HG02973 (cell line): Measurements from ENCODE around the gene DDX39B.
"Not testable (repeated sequence)": the region's sequence is repeated elsewhere in the genome, so short reads cannot be mapped to it uniquely, and the experiment has no call there.

Experiments used
- ATAC-seq: cut with Tn5 transposase; IDR thresholded peaks from one replicate; pipeline ENCODE4 v1.9.1; 2021; ENCODE audit warnings: moderate library complexity; ENCODE audit not compliant: unreplicated experiment

Gene DDX39B

DNA sequence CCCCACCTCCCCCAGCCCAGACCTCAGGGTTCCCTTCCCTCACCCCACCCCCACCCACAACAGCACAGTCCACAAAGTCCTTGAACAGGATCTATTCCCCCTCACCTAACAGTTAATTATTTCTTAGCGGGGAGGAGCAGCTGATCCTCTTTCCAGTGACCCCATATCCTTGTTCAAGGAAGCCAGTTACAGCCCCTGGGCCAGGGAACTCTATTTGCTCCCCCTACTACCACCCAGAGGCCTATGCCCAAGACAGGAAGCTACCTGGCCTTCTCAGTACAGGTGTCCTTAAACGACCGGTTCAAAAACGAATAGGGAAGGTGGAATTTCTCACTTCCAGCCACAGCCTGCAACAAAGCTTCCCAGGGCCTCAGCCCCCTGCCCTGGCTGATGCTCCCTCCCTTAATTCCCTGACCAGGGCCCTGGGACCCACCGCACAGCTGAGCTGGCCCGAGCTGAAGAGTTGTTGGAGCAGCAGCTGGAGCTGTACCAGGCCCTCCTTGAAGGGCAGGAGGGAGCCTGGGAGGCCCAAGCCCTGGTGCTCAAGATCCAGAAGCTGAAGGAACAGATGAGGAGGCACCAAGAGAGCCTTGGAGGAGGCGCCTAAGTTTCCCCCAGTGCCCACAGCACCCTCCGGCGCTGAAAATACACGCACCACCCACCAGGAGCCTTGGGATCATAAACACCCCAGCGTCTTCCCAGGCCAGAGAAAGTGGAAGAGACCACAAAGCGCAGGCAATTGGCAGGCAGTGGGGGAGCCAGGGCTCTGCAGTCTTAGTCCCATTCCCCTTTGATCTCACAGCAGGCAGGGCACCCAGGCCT, 12.3 kb downstream of the DDX39B start:
- no peak for ATAC-seq

DNA sequence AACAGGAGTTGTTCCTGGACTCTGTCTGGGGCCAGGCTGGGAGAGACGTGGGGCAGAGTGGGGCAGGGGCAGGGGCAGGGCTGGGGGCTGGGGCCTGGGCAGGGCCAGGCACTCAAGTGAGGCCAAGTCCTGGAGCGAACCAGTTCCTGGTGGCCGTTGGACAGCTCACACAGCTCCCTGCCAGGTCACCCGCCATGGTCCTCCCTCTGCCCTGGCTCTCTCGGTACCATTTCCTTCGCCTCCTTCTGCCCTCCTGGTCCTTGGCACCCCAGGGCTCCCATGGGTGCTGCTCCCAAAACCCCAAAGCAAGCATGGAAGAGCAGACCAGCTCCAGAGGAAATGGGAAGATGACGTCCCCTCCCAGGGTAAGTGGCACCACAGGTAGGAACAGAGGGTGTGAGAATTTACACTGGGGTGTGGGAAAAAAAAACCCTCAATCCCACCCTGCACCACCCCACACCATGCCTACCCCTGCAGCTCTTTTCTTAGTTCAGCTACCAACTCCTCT, 12.9 kb downstream of the DDX39B start, which contains the start of gene MCCD1:
MCCD1 (plus strand) TSS at position 142 of the 508 bp plus-strand sequence; CDS start at position 195, 53 bp downstream.
- no peak for ATAC-seq

GRCh38 chr6:31528307-31528777, 13.5 kb downstream of the DDX39B start:
- no peak for ATAC-seq

DNA sequence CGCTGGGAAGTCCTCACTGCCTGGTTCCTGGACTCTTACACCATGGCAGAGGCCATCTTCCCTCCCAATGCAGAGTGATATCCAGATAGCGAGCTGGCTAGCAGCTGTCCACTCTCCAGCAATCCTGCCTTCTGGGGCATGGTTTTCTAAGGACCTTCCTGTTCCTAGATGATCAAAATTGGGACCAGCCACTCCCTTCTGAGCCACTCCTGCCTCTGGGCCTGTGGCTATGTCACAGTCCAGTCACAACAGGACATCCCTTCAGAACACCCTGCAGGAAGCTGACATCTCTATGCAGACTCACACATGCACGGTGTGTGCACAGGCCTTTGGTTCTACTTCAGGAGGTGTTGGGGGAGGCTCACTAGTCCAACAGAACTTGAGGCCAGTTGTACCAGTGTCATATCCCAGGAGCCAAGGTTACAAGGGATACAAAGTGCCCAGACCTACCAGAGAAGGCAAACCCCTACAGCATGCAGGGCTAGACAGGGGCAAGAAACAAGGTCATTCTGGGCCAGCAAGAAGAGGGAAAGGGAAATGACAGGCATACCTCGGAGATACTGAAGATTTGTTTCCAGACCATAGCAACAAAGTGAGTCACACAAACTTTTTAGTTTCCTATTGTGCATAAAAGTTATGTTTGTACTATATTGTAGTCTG, 15.7 kb downstream of the DDX39B start:
- no peak for ATAC-seq

- ATAC-seq: no peak
Observed at GRCh38 chr6:31525553-31525931, 16.3 kb downstream of the DDX39B start.

DNA sequence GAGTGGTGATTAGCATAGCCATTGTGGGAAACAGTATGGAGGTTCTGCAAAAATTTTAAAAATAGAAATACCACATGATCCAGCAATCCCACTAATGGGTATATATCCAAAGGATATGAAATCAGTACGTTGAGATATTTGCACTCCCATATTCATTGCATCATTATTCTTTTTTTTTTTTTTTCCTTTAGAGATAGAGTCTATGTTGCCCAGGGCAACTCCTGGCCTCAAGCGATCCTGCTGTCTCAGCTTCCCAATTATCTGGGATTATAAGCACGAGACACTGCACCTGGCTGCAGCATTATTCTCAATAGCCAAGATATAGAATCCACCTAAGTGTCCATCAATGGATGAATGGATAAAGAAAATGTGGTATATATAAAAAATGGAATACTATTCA, 20.0 kb downstream of the DDX39B start:
- ATAC-seq: no peak

GRCh38 chr6:31513456-31514165, 28.2 kb downstream of the DDX39B start:
- no peak for ATAC-seq

DNA sequence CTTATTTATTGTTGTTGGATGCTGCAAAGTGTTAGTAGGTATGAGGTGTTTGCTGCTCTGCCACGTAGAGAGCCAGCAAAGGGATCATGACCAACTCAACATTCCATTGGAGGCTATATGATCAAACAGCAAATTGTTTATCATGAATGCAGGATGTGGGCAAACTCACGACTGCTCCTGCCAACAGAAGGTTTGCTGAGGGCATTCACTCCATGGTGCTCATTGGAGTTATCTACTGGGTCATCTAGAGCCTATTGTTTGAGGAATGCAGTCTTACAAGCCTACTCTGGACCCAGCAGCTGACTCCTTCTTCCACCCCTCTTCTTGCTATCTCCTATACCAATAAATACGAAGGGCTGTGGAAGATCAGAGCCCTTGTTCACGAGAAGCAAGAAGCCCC, 31.8 kb downstream of the DDX39B start:
- ATAC-seq: no peak

GRCh38 chr6:31509036-31509435, 32.8 kb downstream of the DDX39B start:
- not testable (repeated sequence) for ATAC-seq

DNA sequence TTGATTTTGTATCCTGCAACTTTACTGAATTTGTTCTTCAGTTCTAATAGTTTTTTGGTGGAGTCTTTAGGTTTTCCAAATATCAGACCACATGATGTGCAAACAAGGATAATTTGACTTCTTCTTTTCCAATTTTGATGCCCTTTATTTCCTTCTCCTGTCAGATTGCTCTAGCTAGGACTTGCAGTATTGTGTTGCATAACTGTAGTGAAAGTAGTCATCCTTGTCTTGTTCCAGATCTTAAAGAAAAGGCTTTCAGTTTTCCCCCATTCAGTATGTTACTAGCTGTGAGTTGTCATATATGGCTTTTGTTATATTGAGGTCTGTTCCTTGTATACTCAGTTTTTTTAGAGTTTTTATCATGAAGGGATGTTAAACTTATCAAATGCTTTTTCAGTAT, 39.2 kb downstream of the DDX39B start:
- ATAC-seq: no peak

GRCh38 chr6:31499648-31500047, 42.2 kb downstream of the DDX39B start:
- not testable (repeated sequence) for ATAC-seq

DNA sequence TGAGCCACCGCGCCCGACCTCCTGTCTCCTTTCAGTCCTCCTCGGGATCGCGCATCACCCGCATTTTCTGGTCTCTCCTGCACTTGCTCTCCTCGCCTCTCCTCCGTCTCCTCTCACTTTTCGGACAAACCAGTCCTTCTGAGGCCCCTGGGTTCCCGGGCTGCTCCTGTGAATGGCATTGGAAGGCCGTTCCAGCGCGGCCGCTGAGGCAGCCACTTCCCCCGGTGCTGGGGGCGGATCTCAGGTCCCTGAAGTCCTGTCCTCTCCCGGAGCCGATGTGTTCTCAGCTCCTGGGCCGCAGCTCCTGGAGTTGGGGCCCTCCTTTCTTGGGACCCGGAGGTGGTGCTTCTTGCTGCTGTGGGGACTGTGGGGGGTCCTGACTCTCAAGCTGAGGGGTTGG, 43.1 kb downstream of the DDX39B start:
- ATAC-seq: no peak

GRCh38 chr6:31497531-31498476, 44.0 kb downstream of the DDX39B start, which contains the start of gene MICB:
Gene MICB (plus strand): TSS chr6:31498145. CDS start chr6:31498194, 49 bp downstream.
- no peak for ATAC-seq

GRCh38 chr6:31496826-31497225, 45.0 kb downstream of the DDX39B start:
- ATAC-seq: not testable (repeated sequence)

- ATAC-seq: no peak
Observed at GRCh38 chr6:31495580-31495979, 46.2 kb downstream of the DDX39B start.

DNA sequence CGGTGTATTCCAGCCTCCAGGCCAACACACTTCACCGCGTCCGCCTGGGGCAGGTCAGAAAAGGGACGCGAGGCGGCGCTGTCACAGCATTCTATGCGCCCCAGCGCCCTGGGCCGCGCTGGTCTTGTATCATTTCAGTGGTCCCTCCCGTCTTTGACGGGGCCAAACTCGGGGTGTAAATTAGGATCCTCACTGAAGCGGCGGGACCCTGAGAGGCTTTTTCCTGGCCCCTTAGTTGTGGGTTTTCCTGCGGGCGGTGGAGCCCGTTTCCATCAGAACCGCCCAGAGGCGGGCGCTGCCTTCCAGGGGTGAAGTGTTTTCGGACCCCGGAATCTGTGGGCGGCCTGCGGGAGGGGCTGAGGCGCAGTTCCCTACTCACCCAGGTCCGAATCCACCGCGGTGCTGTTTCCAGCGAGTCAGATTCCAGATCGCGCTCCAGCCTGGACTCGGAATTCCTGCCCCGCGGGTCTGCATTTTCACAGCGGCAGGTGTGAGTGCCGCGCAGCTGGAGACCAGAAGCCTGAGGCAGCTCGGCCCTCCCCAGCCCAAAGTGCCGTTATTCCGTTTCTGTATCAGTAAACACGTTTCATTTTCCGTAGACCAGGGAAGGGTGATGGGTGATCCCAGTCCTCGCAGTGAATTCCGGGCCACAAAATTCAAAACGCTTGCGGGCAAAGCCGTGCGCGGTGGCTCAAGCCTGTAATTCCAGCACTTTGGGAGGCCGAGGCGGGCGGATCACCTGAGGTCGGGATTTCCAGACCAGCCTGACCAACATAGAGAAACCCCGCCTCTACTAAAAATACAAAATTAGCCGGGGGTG, 47.7 kb downstream of the DDX39B start:
- no peak for ATAC-seq

DNA sequence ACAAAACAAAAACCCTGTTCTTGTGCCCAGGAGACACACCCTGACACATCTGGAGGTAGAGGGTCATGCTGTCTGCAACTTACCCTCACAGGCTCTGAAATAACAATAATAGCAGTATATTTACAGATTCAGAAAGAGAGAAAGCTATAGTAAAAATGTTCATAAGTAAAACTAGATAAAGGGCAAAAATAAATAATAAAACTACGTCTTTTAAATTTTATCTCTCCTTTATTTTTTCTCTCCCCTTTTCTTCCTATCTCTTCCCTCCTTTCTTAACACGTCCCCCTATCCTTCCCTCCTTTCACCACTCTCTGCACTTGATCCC, 48.3 kb downstream of the DDX39B start:
- ATAC-seq: not testable (repeated sequence)

DNA sequence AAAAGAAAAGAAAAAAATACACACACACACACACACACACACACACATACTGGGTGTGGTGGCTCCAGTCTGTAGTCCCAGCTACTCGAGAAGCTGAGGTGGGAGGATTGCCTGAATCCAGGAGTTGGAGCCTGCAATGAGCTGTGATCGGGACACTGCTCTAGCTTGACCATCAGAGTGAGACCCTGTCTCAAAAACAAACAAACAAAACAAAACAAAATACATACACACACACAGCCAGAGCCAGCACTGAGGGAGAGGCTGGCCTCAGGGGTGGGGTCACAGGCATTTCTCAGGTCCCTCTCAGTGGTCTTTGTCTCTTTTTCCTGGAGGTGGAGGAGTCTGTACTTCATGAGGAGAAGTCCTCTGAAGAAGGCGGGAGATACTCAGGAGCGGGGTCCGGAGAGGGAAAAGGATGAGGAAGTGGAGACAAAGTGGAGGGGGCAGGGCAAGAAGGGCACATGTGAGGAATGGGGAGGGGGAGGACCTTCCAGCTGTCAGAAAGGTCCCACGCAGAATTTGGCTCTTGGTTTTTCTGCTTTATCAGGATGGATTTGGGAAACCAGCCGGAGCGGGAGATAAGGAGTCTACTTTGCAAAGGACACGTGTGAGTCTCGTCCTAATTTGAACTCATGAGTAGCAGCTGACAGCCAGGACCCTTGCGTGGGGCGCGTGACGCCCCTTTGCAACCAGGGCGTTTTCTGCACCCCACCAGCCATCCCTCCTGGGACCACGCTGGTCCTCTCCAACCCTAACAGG, 51.5 kb downstream of the DDX39B start:
- no peak for ATAC-seq

- no peak for ATAC-seq
Observed at GRCh38 chr6:31489086-31489485, 52.7 kb downstream of the DDX39B start.
